Non-pigmented ciliary epithelial cell (primary cell): ENCODE measurements around the gene NAA60.
"Not testable (repeated sequence)": the region's sequence is repeated elsewhere in the genome, so short reads cannot be mapped to it uniquely, and the experiment has no call there.

Experiments
- DNase-seq: peaks from one replicate; pipeline ENCODE4 v3.0.0-alpha.2; 2010; ENCODE audit warnings: low read depth

The NAA60 gene

DNA sequence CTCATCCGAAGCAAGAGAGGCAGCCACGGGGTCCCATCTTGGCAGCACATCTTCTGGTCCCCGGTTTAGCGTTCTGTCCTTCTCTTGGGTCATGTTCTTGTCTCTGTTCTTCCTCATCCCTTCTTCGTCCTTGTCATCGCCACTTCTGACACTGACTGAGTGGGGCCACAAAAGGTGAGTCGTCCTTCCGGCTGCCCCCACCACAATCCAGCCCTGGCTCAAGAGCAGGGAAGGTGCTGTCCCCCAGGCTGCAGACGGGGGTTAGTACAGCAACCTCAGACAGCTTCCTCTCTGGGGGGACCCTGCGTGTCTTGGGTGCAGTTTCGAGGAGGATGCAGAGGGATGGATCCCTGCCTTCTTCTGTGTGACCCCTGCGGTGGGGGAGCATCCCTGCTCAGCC, 21.8 kb downstream of the NAA60 start:
- DNase-seq = no peak

DNA sequence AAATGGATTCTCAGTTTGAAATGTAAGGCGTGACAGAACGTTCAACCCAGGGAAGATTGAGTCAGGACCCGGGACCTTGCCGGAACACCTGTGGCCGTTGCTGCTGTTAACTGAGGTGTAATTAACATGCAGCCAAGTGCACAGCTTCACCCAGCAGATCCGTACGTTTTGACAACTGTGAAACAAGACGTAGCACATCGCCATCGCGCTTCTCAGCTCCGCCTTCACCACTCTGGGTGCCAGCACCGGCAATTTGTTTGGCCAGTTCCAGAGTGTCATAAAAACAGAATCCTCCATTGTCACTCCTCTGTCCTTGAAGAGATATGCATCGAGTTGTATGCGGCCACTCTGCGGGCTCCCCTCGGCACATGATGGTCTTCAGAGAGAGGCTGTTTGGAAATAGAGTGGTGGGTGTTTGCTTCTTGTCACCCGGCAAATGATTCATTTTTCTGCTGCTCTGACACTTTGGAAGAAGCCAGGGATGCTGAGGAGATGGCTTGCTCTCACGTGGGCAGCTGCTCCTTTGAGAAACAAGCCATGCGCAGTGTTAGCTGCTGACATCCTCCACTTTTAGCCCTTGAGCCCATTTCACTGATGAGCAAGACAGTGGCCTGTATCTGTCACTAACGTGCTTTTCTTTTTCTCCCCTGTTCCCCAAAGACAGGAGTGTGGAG, 22.6 kb downstream of the NAA60 start:
- no peak for DNase-seq

DNA sequence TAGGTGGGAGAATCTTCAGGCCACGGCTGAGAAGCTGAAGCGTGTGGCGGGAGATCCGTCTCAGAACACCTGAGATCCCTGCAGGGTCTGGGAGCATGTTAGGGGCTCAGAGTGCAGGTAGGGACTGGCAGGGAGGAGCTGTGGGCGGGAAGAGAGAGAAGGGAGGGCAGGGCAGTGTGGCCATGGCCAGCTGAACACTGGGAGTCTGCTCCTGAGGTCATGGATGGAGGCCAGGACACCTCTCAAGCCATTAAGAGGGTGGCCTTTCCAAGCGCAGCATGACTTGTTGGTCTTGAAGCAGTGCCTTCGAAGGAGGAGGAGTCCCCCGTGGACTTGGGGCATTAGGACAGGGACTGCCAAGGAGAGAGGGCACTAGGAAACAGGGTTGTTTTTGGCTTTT, 23.7 kb downstream of the NAA60 start:
- DNase-seq = no peak

DNA sequence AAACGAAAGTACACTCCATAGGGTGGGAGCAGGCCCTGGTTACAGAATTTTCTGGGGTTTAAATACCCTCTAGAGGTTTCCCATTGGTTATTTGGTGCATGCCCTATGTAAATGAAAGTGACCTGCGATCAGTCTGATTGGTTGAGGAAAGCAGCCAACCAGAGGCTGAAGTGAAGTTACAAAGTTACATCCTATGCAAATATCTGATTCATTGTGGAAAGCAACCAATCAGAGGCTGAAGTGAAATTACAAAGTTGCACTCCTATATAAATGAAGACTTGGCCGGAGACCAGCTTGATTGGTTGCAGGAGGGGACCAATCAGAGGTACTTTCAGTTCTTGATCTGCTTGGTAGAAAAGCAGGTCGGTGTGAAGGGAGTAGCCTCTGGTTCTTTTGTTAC, 24.4 kb downstream of the NAA60 start:
- DNase-seq = no peak

DNA sequence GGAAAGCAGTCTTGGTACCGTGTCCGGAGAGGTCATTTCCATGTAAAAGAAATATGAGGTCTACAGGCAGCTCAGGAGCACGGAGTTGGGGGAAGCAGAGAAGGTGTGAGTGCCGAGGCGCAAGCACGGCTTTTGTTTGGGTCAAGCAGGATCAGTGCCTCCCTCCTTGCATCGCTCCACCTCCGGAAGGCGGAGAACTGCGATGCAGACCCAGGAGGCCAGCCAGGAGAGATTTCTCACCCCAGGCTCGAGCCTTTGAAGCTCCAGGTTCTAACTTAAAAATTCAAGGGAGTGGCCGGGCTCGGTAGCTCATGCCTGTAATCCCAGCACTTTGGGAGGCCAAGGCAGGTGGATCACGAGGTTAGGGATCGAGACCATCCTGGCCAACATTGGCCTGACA, 25.0 kb downstream of the NAA60 start:
- no peak for DNase-seq

DNA sequence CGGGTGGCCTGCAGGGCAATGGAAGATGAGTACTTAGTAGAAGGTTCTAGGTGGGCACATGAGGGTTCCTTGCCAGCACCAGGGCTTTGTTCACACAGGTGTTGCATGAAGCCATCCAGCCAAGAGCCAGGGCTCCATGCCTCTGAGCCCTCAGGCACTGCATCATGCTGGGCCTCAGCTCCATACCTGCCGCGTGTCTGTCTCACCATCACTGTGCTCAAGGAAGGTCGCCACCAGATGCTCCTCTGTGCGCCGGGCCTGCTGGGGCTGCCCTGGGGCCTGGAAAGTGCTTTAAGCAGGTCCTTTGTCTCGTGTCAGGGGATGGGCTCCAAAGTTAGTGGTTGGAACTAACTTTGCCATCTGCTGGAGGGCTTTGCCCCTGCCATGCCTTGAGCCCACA, 26.3 kb downstream of the NAA60 start:
- DNase-seq = no peak

DNA sequence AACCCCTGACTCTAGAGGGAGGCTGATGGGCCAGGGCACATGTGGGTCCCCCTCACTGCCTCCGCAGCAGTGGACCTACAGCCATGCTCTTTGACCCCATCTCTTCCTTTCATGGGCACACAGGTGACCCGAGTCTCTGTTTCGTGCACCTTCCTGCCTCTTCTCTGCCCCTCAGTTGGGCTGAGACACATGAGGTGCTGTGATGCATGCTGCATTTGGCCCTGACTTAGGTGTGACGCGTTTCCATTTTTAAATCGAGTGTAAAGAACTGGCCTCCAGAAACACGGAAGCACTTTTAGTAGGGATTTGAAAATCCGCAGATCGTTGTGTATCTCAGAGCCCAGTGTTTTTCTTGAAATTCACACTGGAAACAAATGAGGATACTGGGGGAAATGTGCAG, 27.2 kb downstream of the NAA60 start:
- DNase-seq = no peak

DNA sequence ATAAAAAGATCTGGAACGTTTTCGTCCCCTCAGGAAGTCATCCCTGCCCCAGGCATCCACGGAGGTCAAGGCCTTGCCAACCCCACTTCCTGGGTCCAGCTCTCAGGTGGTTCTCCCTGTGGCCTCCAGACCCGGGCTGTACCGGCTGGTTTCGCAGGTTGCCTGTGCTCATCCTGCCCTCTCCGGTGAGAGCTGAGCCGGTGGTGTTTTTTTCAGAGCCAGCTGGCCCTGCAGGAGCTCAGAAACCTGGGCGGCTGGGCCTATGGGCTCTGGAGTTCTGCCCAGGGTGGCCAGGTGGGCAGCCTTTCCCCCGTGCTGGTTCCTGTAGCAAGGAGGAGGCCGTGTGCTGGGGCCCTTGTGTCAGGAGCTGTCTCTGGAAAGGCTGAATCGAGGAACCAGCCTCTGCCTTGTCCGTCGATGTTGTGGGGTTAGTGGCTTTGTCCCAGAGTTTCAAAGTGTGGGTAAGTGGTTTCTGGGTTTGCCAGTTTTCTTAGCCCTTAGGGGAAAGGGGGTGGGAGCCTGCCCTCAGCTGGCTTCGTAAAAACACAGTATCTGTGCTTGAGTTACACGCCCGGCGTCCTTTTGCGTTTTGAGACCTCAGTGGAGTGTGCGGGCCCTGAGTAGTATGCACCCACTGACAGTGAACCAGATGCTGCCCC, 28.2 kb downstream of the NAA60 start:
- DNase-seq = no peak

DNA sequence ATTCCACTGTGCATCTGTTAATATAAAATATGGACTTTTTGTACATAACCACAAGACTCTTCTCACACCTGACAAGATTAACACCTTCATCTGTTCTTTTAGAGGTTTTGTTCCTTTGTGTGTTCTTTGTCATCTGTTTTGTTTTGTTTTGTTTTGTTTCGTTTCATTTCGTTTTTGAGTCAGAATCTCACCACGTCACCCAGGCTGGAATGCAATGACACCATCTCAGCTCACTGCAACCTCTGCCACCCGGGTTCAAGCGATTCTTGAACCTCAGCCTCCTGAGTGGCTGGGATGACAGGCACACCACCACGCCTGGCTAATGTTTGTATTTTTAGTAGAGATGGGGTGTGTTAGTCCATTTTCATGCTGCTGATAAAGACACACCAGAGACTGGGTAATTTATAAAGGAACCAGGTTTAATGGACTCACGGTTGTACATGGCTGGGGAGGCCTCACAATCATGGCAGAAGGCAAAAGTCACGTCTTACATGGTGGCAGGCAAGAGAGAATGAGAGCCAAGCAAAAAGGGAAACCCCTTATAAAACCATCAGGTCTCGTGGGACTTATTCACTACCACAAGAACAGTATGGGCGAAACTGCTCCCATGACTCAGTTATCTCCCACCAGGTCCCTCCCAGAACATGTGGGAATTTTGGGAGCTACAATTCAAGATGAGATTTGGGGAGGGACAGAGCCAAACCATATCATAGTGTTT, 29.6 kb downstream of the NAA60 start:
- DNase-seq = no peak

DNA sequence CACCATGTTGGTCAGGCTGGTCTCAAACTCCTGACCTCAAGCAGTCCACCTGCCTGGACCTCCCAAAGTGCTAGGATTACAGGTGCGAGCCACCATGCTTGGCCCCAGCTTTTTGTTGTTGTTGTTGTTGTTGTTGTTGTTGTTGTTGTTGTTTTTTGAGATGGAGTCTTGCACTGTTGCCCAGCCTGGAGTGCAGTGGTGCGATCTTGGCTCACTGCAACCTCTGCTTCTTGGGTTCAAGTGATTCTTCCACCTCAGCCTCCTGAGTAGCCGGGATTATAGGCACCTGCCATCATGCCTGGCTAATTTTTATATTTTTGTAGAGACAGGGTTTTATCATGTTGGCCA, 30.1 kb downstream of the NAA60 start:
- DNase-seq = not testable (repeated sequence)

DNA sequence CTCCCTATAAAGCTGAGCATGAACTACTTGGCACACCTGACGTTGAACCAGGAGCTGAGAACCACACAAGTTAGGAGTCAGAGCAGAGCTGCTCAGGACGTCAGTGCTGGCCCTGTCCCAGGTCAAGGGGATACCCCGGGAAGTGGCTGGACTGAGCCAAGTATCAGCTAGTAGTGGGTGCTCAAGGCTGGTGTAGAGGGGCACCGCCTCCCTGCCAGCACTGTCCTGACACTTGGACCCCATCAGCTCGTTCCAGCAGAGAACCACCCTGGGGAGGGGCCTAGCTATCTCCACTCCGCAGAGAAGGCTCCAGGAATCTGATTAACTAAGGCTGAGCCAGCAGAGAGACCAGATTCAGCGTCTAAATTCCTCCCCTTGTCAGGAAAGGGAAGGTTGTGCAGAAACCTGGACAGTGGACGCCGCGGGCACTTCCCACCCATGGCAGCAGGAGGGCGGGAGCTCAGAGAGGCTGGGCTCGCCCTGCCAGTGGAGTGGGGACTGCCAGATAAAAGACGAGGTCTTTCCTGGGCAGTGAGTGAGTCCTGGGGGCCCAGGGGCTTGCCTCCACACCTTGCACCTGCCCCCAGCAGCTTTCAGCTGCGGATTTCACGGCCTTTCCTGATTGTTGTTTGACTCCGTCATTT, 30.8 kb downstream of the NAA60 start:
- DNase-seq = no peak

DNA sequence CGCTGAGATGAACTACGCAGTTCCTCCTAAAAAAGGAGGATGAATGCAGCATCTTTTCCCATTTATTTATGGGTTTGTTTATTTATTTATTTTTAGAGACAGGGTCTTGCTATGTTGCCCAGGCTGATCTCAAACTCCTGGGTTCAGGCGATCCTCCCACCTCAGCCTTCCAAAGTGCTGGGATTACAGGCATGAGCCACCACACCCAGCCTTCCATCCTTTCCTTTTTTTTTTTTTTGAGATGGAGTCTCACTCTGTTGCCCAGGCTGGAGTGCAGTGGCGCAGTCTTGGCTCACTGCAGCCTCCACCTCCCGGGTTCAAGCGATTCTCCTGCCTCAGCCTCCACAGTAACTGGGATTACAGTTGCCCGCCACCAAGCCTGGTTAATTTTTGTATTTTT, 31.4 kb downstream of the NAA60 start:
- DNase-seq = not testable (repeated sequence)

DNA sequence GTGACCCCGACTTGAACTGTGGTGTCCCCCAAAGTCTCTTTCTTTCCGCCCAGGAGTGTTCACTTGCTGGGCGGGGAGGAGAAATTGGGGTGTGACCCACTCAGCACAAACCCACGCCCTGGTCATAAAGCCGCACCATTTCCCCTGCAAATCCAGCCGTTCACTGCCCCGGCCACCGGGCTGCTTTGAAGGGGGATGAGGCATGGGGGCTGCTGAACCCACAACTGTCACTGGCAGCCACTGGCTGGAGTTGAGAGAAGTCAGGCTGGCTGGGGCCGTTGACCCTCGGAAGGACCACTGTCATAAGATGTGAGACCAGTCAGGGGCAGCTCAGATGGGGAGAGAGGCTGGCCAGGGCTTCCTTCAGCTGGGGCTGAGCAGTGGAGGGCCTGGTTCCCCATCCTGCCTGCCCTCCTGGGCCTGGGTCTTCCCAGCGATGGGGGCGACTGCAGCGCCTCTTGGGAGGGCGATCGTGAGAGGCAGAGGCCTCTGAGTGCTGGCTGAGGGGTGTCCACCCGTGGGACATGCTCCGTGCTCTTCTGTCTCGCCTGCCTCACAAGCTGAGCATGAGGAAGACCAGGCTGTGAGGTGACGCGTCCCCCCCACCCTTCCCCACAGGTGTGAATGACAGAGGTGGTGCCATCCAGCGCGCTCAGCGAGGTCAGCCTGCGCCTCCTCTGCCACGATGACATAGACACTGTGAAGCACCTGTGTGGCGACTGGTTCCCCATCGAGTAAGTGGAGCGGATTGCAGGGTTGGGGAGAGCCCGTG, 32.3 kb downstream of the NAA60 start:
- DNase-seq = no peak

DNA sequence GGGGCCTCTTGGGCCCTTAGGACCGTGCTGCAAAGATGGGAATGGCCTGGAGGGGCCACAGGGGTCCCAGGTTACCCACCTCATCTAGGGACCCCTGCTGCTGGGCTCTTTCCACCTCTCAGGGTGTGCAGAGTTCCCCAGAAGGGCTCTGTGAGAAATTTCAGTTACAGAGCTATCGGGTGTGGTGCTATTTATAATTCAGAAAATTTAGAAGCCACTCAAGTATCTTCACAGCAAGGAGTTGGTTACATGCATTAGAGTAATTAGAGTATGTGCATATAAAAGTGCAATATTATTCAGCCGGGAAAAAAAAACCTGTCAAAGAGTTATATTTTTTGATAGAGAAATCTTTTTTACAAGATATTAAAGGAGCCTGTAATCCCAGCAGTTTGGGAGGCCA, 32.9 kb downstream of the NAA60 start:
- DNase-seq = no peak

DNA sequence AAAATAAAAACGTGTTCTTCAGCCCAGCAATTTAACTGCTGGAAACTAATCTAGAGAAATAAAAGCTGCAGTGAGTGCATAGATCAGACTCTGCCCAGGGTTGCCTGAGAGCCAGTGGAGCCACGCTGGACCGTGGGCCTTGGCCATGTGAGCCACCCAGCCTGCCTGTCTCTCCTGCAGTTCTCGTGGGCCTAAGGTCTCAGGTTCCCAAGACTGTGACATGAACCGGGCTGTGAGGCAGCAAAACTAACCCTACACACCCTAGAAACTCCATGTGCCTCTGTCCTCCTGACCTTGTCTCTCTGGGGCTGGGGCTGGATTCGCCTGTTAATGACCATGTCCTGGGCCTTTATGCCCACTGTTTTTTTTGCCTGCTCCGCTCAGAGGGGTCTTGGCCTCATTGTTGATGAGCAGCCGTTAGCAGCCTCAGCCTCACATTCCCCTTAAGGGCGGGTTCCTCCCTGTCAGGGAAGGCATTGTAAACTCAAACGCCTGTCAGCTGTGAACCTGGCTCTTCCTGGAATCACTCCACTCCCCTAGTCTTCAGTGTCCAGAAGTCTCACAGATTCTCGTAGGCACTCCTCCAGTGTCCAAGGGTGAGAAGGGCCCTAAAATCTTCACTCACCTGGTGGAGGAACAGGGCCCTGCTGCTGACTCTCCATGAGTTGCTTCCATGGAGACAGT, 34.9 kb downstream of the NAA60 start:
- DNase-seq = no peak

DNA sequence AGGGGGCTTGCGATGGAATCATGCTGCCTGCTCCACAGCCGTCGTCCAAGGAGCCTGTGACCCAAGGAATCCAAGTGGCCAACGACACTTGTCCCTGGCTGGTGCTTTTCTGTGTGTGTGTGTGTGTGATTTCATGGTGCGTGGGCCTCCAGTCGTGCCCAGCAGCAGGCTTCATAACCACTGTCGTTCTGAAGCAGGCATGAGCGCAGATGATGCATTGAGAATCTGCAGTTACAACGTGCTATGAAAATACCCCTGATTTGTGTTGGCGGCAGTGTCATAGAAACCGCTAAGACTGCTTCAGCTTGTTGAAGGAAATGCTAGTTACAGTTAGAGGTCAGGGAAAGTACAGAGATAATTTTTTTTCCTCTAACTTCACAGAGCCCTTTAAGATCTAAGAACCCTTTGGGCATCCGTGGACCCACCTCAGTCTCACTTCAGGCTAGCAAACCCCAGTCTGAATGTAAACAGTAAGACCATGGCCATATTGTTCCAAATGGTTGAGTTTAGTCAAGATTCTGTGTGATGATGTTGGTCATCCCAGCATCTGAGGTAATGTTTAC, 36.3 kb downstream of the NAA60 start:
- no peak for DNase-seq

DNA sequence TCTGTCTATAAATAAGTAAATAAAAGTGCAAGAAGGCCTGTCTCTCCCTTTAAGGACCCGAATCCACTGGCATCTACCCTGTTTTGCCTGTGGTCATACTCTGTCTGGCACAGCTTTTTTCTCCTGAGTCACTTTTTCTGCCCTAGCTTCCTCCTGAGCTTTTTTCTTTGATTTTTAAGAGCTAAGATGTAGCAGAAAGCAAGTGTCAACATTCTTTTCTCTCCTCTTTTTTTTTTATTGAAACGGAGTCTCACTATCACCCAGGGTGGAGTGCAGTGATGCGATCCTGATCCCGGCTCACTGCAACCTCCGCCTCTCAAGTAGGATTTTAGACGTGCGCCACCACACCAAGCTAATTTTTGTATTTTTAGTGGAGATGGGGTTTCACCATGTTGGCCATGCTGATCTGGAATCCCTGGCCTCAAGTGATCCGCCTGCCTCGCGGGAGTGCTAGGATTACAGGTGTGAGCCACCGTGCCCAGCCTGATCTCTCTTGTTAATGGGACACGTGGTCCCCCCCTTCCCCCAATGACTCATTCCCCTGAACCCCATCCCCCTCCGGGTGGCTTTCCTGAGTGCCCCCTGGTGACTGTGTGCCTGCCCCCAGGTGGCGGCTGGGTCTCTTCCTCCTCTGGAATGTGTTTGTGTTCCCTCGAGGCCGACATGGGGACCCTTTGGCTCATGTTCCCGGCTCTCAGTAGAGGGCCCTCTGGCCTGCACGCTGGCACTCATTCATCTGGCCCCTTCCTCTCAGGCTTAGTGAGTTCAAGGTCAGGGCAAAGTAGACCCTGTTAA, 37.6 kb downstream of the NAA60 start:
- DNase-seq = no peak

DNA sequence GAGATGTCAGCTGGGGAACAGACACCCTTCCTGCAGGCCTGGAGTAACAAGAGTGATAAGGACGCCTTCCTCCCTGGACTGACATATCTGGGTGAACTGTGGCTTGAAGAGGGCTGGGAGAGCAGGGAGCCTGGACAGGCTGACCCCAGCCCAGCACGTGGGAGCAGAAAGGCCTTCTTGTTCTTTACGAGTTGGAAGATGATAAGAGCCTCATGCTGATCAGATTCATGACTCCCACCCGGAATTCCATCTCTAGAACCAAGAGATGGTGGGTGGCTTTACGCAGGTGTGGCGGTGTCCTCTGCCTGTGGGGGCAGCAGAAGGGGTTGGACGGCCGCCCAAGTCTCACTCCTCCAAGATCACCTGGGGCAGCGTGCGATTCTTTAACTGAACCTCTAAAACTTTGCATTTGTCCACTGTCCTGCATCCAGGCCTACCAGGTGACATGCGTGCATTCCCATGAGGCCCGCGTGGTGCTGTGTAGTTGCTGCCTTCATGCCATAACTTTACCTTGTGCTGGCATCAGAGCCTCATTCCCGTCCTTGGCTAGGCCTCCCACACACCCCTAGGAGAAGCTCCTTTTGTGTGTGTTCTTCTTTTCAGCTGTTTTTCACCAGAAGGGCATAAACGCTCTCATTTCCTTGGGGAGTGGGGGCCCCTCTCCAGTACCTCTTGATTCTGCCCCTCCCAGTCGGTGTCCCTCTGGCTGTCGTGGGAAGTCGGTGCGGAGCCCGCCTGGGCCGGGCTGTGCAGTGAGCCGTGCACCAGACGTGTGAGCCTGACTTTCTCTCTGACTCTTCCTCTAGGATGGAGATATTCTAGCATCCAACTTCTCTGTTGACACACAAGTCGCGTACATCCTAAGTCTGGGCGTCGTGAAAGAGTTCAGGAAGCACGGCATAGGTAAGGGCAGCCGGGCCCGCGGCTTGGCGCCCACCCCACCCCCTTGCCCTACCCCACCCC, 38.5 kb downstream of the NAA60 start:
- no peak for DNase-seq

DNA sequence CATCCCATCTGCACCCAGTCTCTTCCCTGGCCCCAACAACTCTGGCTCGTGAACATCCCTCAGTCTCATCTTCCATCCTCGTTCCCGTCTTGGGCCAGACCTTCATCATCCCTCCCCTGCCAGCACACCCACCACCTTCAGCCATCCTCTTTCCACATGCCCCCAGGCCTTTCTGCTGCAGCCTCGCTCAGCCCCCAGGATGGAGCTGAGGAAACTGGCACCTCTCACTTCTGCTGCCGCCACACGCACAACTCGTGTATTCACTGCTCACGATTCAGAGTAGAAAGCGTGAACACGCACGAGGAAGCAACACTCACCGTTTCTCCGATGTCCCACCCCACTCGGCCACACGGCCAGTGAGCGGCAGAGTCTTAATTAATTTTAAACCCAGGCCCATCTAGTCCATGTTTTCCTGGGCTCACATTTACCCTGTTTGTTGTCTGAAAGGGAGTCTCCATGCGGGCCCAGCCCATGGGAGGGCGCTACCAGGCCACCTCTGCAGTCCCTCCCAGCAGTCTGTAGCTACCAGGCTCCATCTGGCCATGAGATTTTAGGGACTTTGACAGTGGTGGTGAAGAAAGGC, 39.3 kb downstream of the NAA60 start:
- DNase-seq = no peak
